ENCODE data around the gene AHRR. TPM values are rescaled to one million over a fixed set of nuclear protein-coding genes. Genes with fewer than 3 reads are reported as not detected.
A peak's percentile ranks its signal among the peaks of the same experiment; 100 is the strongest.

AHRR gene
- total RNA-seq, 1 experiment from 2014 or later, result 2.2 TPM

- Histone ChIP-seq H3K14ac (ENCODE audit: insufficient read depth, low read length) (no peak overlapping the region), H2BK5ac (ENCODE audit: insufficient read length, low read length) (no peak overlapping the region), H3K79me1 (ENCODE audit: insufficient read depth, low read depth, low read length, poor library complexity, severe bottlenecking) (no peaks in the 10 kb centered on the region), H3T11ph (ENCODE audit: low read length) (no peak overlapping the region), H2AFZ (ENCODE audit: low read length) (no peak overlapping the region), H3K56ac (ENCODE audit: insufficient read length, low read depth, low read length) (no peak overlapping the region), H3K4me1 (ENCODE audit: insufficient read depth, low read length) (no peaks in the 10 kb centered on the region; the same call in 1 of the 2 replicates), H2BK120ac (ENCODE audit: low read depth, low read length, poor library complexity, severe bottlenecking) (no peak overlapping the region), H4K91ac (ENCODE audit: insufficient read length, low read depth, low read length) (no peak overlapping the region), H2BK20ac (ENCODE audit: low read depth, low read length, poor library complexity, severe bottlenecking) (no peak overlapping the region), H3K9ac (ENCODE audit: extremely low read depth, insufficient read length, low read length) (no peak overlapping the region), H3K27me3 (ENCODE audit: insufficient read depth, low read length) (no peaks in the 10 kb centered on the region), H3K23me2 (ENCODE audit: insufficient read length, low read depth, low read length, poor library complexity, severe bottlenecking) (no peaks in the 10 kb centered on the region), H3K4ac (ENCODE audit: low read depth, low read length) (no peak overlapping the region), H2BK12ac (ENCODE audit: insufficient read length, low read depth, low read length) (no peak overlapping the region), H4K8ac (replicated peaks; ENCODE audit: insufficient read length, low read depth, low read length) (no peak overlapping the region), H4K5ac (ENCODE audit: insufficient read length, low read depth, low read length) (no peak overlapping the region), H3K4me2 (ENCODE audit: insufficient read depth, insufficient read length, low read length) (no peak overlapping the region), H2AK5ac (ENCODE audit: insufficient read length, low read length) (no peak overlapping the region), H4K20me1 (ENCODE audit: control insufficient read depth, insufficient read depth, insufficient read length) (no peaks in the 10 kb centered on the region), H3K79me2 (ENCODE audit: insufficient read depth, low read length) (no peaks in the 10 kb centered on the region), H3K23ac (ENCODE audit: insufficient read length, low read depth, low read length) (no peak overlapping the region), H3K18ac (ENCODE audit: insufficient read length, low read depth, low read length) (no peak overlapping the region), H3K27ac (ENCODE audit: insufficient read length, low read depth, low read length) (no peak overlapping the region), H2BK15ac (ENCODE audit: low read depth, low read length) (no peak overlapping the region), H3K9me3 (ENCODE audit: control insufficient read depth, low read depth, low read length) (no peaks in the 10 kb centered on the region)
- TF ChIP-seq, protein P1, sequence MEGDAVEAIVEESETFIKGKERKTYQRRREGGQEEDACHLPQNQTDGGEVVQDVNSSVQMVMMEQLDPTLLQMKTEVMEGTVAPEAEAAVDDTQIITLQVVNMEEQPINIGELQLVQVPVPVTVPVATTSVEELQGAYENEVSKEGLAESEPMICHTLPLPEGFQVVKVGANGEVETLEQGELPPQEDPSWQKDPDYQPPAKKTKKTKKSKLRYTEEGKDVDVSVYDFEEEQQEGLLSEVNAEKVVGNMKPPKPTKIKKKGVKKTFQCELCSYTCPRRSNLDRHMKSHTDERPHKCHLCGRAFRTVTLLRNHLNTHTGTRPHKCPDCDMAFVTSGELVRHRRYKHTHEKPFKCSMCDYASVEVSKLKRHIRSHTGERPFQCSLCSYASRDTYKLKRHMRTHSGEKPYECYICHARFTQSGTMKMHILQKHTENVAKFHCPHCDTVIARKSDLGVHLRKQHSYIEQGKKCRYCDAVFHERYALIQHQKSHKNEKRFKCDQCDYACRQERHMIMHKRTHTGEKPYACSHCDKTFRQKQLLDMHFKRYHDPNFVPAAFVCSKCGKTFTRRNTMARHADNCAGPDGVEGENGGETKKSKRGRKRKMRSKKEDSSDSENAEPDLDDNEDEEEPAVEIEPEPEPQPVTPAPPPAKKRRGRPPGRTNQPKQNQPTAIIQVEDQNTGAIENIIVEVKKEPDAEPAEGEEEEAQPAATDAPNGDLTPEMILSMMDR (conservative IDR thresholded peaks at IDR 0.05), result no peak
- no peak overlapping the region for H3K4me3 Mint-ChIP-seq
- WGBS (ENCODE audit: extremely low coverage, insufficient read length, low lambda C conversion rate), result no CpG with 5 or more reads among the region's 17 CpGs
- H3K4me1 Mint-ChIP-seq, result peaks cover 13% of the 10 kb centered on the region in 2 experiments
- no peak overlapping the region; a peak in 1 of 7 replicates for H3K27ac Mint-ChIP-seq
- H3K36me3 Mint-ChIP-seq (ENCODE audit: insufficient read depth in 1 of 3, low read depth in 3 of 3), result peaks cover 26 to 76% (median 67%) of the 10 kb centered on the region in 3 experiments; a peak in 6 of 7 replicates
- H3K9me3 Mint-ChIP-seq, result no peaks in the 10 kb centered on the region
- H3K27me3 Mint-ChIP-seq (ENCODE audit: low read depth), result no peaks in the 10 kb centered on the region
- peak; percentile 6 for DNase-seq
Measured at GRCh38 chr5:458547-459353, 137.2 kb downstream of the AHRR start.
